ENCODE data around the gene APOF.

DNA sequence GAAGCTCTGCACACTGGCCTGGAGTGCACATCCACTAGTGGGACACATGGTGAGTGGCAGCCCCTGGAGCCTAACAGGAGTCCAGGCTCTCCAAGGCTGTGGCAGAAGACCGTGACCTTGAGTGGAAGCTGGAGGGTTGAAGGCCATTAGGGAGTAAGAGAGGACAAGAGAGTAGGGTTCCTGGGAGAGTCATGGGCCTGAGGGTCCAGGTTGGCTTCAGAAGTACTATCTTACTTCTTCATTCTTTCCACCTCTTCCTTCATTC lies 23.6 kb downstream of the APOF start:
- TF ChIP-seq, protein P1, sequence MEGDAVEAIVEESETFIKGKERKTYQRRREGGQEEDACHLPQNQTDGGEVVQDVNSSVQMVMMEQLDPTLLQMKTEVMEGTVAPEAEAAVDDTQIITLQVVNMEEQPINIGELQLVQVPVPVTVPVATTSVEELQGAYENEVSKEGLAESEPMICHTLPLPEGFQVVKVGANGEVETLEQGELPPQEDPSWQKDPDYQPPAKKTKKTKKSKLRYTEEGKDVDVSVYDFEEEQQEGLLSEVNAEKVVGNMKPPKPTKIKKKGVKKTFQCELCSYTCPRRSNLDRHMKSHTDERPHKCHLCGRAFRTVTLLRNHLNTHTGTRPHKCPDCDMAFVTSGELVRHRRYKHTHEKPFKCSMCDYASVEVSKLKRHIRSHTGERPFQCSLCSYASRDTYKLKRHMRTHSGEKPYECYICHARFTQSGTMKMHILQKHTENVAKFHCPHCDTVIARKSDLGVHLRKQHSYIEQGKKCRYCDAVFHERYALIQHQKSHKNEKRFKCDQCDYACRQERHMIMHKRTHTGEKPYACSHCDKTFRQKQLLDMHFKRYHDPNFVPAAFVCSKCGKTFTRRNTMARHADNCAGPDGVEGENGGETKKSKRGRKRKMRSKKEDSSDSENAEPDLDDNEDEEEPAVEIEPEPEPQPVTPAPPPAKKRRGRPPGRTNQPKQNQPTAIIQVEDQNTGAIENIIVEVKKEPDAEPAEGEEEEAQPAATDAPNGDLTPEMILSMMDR (IDR thresholded peaks at IDR 0.05; ENCODE audit: low read depth, low read length, poor library complexity, severe bottlenecking): no peak
- TF ChIP-seq EZH2phosphoT487 (IDR thresholded peaks at IDR 0.05; ENCODE audit: borderline replicate concordance, low read length): no peak
